ENCODE results near the gene CRABP2. TPM values are rescaled to one million over a fixed set of nuclear protein-coding genes. Genes with fewer than 3 reads are reported as not detected.

The CRABP2 gene
- total and polyA plus RNA-seq, 2 of the 13 experiments (the other 11 are each of a cell fraction or from before 2014, with no cell fraction given), result 0.40 to 0.60 TPM

GRCh38 chr1:156689035-156689952, 16.1 kb downstream of the CRABP2 start (continued):
- TF ChIP-seq HNF4G (IDR thresholded peaks at IDR 0.05; ENCODE audit: borderline replicate concordance, low read depth, low read length) (no peak), HNF4G (CRISPR knock-in tag; IDR thresholded peaks at IDR 0.05; ENCODE audit: borderline replicate concordance, low read depth) (0 out of 2 replicates have a peak, but pooled peaks have one; percentile 41), ZNF101 (CRISPR knock-in tag; IDR thresholded peaks at IDR 0.05; ENCODE audit: borderline replicate concordance, low read depth) (no peak), ZNF326 (CRISPR knock-in tag; IDR thresholded peaks at IDR 0.05; ENCODE audit: borderline replicate concordance) (no peak), CREBL2 (CRISPR knock-in tag; IDR thresholded peaks at IDR 0.05; ENCODE audit: borderline replicate concordance) (no peak), NFE2L1 (CRISPR knock-in tag; IDR thresholded peaks at IDR 0.05; ENCODE audit: borderline replicate concordance) (no peak), PCBP2 (optimal IDR thresholded peaks at IDR 0.05; ENCODE audit: low read depth, low read length, poor library complexity, severe bottlenecking) (no peak), HNF1B (CRISPR knock-in tag; IDR thresholded peaks at IDR 0.05) (peak; percentile 56; the same call in 1 of the 2 replicates), BORCS8-MEF2B (CRISPR knock-in tag; IDR thresholded peaks at IDR 0.05) (peak; percentile 59), GABPB1 (CRISPR knock-in tag; IDR thresholded peaks at IDR 0.05) (no peak), IRF2 (CRISPR knock-in tag; IDR thresholded peaks at IDR 0.05) (no peak), ZNF234 (CRISPR knock-in tag; conservative IDR thresholded peaks at IDR 0.05) (no peak), ZNF563 (CRISPR knock-in tag; IDR thresholded peaks at IDR 0.05) (no peak), ZNF670 (CRISPR knock-in tag; IDR thresholded peaks at IDR 0.05; ENCODE audit: borderline replicate concordance) (no peak), CERS6 (CRISPR knock-in tag; IDR thresholded peaks at IDR 0.05) (no peak), MED8 (CRISPR knock-in tag; IDR thresholded peaks at IDR 0.05; ENCODE audit: insufficient replicate concordance) (no peak), ZKSCAN1 (IDR thresholded peaks at IDR 0.05; ENCODE audit: low read length) (no peak), DPF2 (CRISPR knock-in tag; IDR thresholded peaks at IDR 0.05; ENCODE audit: borderline replicate concordance, low read depth) (no peak), RAD21 (CRISPR knock-in tag; IDR thresholded peaks at IDR 0.05) (peak; percentile 87), ZNF580 (CRISPR knock-in tag; IDR thresholded peaks at IDR 0.05; ENCODE audit: borderline replicate concordance, low read depth) (peak; percentile 3; the same call in 1 of the 2 replicates), TSC22D2 (CRISPR knock-in tag; IDR thresholded peaks at IDR 0.05; ENCODE audit: borderline replicate concordance) (no peak), DMTF1 (CRISPR knock-in tag; IDR thresholded peaks at IDR 0.05) (0 out of 2 replicates have a peak, but pooled peaks have one; percentile 64), NAIF1 (CRISPR knock-in tag; IDR thresholded peaks at IDR 0.05; ENCODE audit: borderline replicate concordance) (no peak), POLR2A (IDR thresholded peaks at IDR 0.05; ENCODE audit: insufficient read depth in 1 of 2, low read depth in 2 of 2, low read length in 2 of 2) (no peak), SOX5 (CRISPR knock-in tag; IDR thresholded peaks at IDR 0.05; ENCODE audit: borderline replicate concordance) (no peak)
